SK-N-SH (cell line): ENCODE results near the gene LCN10.

Experiments
- CHD2 ChIP-seq: fragments of 150-350 bp; IDR thresholded peaks from 2 replicates; pipeline ENCODE4 v1.6.1; 2018; ENCODE audit warnings: low read length; ENCODE audit not compliant: partially characterized antibody
- FOXJ3 ChIP-seq: sonication (generic); formaldehyde crosslinking; IDR thresholded peaks from 2 replicates; pipeline ENCODE4 v1.5.1; 2020; ENCODE audit warnings: mild to moderate bottlenecking, missing genetic modification reagents
- FOXM1 ChIP-seq: IDR thresholded peaks from 2 replicates; pipeline ENCODE4 v1.4.0; 2012; ENCODE audit warnings: low read depth, mild to moderate bottlenecking
- MEF2A ChIP-seq: IDR thresholded peaks from 2 replicates; pipeline ENCODE4 v1.4.0; 2012; ENCODE audit warnings: low read depth, borderline replicate concordance
- NFIC ChIP-seq: IDR thresholded peaks from 2 replicates; pipeline ENCODE4 v1.4.0; 2012; ENCODE audit warnings: borderline replicate concordance
- POLR2AphosphoS5 ChIP-seq: IDR thresholded peaks from 2 replicates; pipeline ENCODE4 v1.6.1; 2012; ENCODE audit warnings: low read depth, low read length
- RFX5 ChIP-seq: IDR thresholded peaks from 2 replicates; pipeline ENCODE4 v1.6.1; 2012; ENCODE audit warnings: mild to moderate bottlenecking, improper control_type of control experiment, low read length
- RXRA ChIP-seq: IDR thresholded peaks from 2 replicates; pipeline ENCODE4 v1.4.0; 2012; ENCODE audit warnings: low read depth, mild to moderate bottlenecking, borderline replicate concordance
- TAF1 ChIP-seq: IDR thresholded peaks from 2 replicates; pipeline ENCODE4 v1.6.1; 2012; ENCODE audit warnings: low read depth, mild to moderate bottlenecking, low read length, moderate library complexity, borderline replicate concordance
- TF ChIP-seq, protein P1 (sequence below): fragments of 200-600 bp; sonication (generic); IDR thresholded peaks from 2 replicates; pipeline ENCODE4 v1.6.1; 2017; ENCODE audit warnings: antibody characterized with exemption, mild to moderate bottlenecking, moderate library complexity

DNA sequence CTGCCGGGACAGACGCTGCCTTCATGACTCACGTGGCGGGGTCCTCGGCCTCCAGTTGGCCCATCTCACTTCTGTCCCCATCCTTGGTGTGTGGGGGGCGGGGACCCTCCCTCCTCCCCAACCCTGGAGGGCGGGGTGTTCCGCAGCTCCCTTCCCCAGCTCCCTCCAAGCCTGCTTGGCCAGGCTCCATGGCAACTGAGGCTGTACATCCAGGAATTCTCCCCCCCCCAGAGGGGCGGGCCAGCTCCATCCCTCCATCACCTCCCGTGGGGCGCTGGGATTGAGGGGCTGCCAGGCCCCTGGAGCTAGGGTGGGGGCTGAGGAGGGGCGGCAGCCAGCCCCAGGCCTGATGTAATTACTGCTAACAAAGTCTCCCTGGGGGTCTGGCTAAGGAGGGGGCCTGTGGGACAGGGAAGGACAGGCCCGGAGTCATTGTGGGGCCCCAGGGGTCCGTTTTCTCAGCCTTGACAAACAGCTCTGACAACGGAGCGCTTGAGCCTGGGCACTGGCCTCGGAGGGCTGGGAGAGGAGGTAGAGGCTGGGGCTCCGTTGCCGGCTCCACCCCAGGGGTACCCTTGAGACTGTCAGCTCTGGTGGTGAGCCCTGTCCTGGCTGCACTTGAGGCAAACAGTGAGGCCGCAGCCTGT, 22.4 kb downstream of the LCN10 start:
- TF ChIP-seq FOXM1 (no peak), POLR2AphosphoS5 (no peak), FOXJ3 (CRISPR knock-in tag) (no peak), RXRA (no peak), TAF1 (no peak), RFX5 (no peak), CHD2 (no peak), NFIC (no peak), MEF2A (no peak)
- TF ChIP-seq, protein P1, sequence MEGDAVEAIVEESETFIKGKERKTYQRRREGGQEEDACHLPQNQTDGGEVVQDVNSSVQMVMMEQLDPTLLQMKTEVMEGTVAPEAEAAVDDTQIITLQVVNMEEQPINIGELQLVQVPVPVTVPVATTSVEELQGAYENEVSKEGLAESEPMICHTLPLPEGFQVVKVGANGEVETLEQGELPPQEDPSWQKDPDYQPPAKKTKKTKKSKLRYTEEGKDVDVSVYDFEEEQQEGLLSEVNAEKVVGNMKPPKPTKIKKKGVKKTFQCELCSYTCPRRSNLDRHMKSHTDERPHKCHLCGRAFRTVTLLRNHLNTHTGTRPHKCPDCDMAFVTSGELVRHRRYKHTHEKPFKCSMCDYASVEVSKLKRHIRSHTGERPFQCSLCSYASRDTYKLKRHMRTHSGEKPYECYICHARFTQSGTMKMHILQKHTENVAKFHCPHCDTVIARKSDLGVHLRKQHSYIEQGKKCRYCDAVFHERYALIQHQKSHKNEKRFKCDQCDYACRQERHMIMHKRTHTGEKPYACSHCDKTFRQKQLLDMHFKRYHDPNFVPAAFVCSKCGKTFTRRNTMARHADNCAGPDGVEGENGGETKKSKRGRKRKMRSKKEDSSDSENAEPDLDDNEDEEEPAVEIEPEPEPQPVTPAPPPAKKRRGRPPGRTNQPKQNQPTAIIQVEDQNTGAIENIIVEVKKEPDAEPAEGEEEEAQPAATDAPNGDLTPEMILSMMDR: no peak
